A673 (cell line): ENCODE results near the gene DOK3. TPM values are rescaled to one million over a fixed set of nuclear protein-coding genes. Genes with fewer than 3 reads are reported as not detected.

ENCODE experiments used
- BruUV-seq: library from RNA; stranded (reverse); fragments of 400-500 nt; replicated peaks from 2 replicates; lab custom pipeline; 2021; lab: Mats Ljungman, UMichigan
- CTCF ChIA-PET: fragments of 300-600 bp; sonication (Branson Sonifier 250); formaldehyde crosslinking; loops from one replicate; lab custom pipeline; 2022; ENCODE audit warnings: antibody characterized with exemption; lab: Charles Lee
- POLR2A ChIA-PET: fragments of 300-600 bp; sonication (Branson Sonifier 250); formaldehyde crosslinking; loops from one replicate; lab custom pipeline; 2022; ENCODE audit warnings: antibody characterized with exemption; ENCODE audit not compliant: low non-redundant PET; lab: Charles Lee
- DNase-seq: peaks from one replicate; pipeline ENCODE4 v3.0.0-alpha.2; 2015; ENCODE audit warnings: low spot score
- H3K27ac ChIP-seq: fragments of 200-600 bp; sonication (generic); 2 replicates; pipeline ENCODE4 v1.5.1; 2016; ENCODE audit warnings: mixed run types, low read depth, mild to moderate bottlenecking, mixed read lengths, antibody characterized with exemption, low read length; ENCODE audit not compliant: poor library complexity, severe bottlenecking
- H3K27me3 ChIP-seq: fragments of 200-600 bp; sonication (generic); replicated peaks from 2 replicates; pipeline ENCODE4 v1.6.1; 2017; ENCODE audit warnings: mixed run types, low read depth, mild to moderate bottlenecking, mixed read lengths, antibody characterized with exemption, low read length; ENCODE audit not compliant: insufficient read depth, poor library complexity
- H3K36me3 ChIP-seq: fragments of 200-600 bp; sonication (generic); 2 replicates; pipeline ENCODE4 v1.6.1; 2016; ENCODE audit warnings: mixed run types, mild to moderate bottlenecking, mixed read lengths, antibody characterized with exemption, low read length; ENCODE audit not compliant: insufficient read depth, poor library complexity, severe bottlenecking
- H3K4me1 ChIP-seq: fragments of 200-600 bp; sonication (generic); 2 replicates; pipeline ENCODE4 v1.6.1; 2017; ENCODE audit warnings: mixed run types, mild to moderate bottlenecking, mixed read lengths, antibody characterized with exemption, low read length; ENCODE audit not compliant: insufficient read depth, poor library complexity, severe bottlenecking
- H3K4me3 ChIP-seq: fragments of 200-600 bp; sonication (generic); 2 replicates; pipeline ENCODE4 v1.5.1; 2016; ENCODE audit warnings: low read depth, mixed run types, mild to moderate bottlenecking, mixed read lengths, low read length; ENCODE audit not compliant: poor library complexity, severe bottlenecking
- H3K9me3 ChIP-seq: fragments of 200-600 bp; sonication (generic); 2 replicates; pipeline ENCODE4 v1.6.1; 2016; ENCODE audit warnings: mixed run types, low read depth, mild to moderate bottlenecking, mixed read lengths, antibody characterized with exemption, low read length; ENCODE audit not compliant: poor library complexity, severe bottlenecking
- EZH2 ChIP-seq: fragments of 200-600 bp; sonication (generic); IDR thresholded peaks from 2 replicates; pipeline ENCODE4 v1.6.1; 2017; ENCODE audit warnings: borderline replicate concordance, low read depth, mild to moderate bottlenecking, mixed read lengths, antibody characterized with exemption, low read length; ENCODE audit not compliant: poor library complexity, severe bottlenecking
- intact Hi-C: fragments of 100-400 bp; cut with micrococcal nuclease; formaldehyde crosslinking; loops from one replicate; pipeline ENCODE4 v1.10.0; 2022; ENCODE audit not compliant: unreplicated experiment
- total RNA-seq: library from RNA; stranded (reverse); gene quantifications from 2 replicates; pipeline ENCODE4 v1.2.3, GENCODE V29; 2021
- TF ChIP-seq, protein P1 (sequence below): fragments of 300-800, 200-600 bp; sonication (generic); conservative IDR thresholded peaks from 2 replicates; pipeline ENCODE4 v1.5.1; 2017; ENCODE audit warnings: low read depth, mild to moderate bottlenecking, antibody characterized with exemption, low read length, moderate library complexity, mixed read lengths

The DOK3 gene
- total RNA-seq, 1 experiment from 2014 or later: 15.0 TPM

DNA sequence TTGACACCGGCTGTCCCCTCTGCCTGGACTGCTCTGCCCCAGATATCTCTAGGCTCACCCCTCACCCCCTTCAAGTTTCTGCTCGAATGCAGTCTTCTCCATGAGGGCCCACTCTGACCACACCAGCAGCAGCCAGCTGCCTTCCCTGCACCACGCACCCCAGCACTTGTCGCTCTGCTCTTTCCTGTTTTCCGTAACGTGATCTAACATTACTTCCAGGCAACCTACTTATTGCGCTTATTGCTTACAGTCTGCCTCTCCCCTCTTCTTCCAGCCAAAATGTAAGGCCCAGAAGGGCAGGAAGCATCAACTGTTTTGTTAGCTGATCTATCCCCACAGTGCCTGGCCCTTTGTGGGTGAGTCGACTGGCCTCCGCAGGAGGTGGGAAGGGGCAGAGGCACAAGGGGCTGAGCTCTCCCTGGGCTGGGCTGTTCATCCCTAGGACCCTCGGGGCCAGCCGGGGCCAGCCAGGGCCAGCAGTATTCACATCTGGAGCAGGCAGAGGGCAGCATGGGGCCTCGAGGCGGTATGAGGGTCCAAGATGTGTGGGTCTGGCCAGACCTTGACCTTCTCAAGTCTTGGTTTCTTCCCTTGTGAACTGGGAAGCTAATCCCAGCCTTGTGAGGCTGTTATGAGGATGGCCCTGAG, 24.6 kb downstream of the DOK3 start:
- CTCF ChIA-PET: no interaction called here
- no peak for DNase-seq
- peaks cover 20% of the 10 kb centered on the region for H3K36me3 ChIP-seq
- no peaks in the 10 kb centered on the region for H3K9me3 ChIP-seq
- intact Hi-C loops: no loop called here
- no peak overlapping the region for H3K4me3 ChIP-seq
- H3K27ac ChIP-seq: no peak overlapping the region
- POLR2A ChIA-PET: no interaction called here
- BruUV-seq: no TSS peak
- H3K4me1 ChIP-seq: peaks cover 5% of the 10 kb centered on the region
- TF ChIP-seq, protein P1, sequence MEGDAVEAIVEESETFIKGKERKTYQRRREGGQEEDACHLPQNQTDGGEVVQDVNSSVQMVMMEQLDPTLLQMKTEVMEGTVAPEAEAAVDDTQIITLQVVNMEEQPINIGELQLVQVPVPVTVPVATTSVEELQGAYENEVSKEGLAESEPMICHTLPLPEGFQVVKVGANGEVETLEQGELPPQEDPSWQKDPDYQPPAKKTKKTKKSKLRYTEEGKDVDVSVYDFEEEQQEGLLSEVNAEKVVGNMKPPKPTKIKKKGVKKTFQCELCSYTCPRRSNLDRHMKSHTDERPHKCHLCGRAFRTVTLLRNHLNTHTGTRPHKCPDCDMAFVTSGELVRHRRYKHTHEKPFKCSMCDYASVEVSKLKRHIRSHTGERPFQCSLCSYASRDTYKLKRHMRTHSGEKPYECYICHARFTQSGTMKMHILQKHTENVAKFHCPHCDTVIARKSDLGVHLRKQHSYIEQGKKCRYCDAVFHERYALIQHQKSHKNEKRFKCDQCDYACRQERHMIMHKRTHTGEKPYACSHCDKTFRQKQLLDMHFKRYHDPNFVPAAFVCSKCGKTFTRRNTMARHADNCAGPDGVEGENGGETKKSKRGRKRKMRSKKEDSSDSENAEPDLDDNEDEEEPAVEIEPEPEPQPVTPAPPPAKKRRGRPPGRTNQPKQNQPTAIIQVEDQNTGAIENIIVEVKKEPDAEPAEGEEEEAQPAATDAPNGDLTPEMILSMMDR: no peak
- no peak for TF ChIP-seq EZH2
- no peaks in the 10 kb centered on the region for H3K27me3 ChIP-seq

DNA sequence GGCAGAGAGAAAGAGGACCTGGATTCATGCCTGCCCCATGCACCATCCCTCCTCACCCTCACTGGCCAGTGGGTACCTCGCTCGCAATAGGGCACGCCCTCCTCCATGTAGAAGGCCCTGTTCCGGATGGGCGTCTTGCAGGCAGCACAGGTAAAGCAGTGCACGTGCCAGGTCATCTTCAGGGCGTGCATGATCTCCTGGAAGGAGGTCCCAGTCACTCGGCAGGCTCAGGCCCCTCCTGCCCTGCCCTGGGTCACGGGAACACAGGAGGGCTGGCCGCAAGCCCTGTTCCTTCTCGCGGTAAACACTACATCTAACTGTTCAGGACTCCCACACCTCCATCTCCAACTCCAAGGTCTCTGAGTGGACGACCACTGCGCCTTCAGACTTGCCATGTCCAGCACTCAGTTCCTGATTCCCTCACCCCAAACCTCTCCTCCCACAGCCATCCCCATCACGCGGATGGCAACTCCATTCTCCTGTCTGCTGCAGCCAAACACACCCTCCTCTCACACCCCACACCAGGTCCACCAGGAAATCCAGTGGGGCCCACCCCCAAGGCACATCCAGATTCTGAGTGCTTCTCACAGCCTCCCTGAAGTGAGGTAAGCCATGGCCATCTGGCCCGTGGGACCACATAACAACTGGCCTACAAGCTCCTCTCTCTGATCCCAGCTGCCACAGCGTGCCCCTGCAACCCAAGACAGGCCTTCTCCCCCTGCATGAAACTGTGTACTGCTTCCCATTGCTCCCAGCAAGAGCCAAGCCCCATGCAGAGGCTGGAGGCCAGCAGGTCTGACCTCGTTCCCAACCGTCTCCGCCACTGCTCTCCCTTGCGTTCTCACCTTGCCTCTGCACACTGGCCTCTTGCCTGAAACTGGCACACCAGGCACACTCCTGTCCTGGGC, 25.4 kb downstream of the DOK3 start:
- no TSS peak for BruUV-seq
- no peak overlapping the region for H3K27ac ChIP-seq
- no peaks in the 10 kb centered on the region for H3K9me3 ChIP-seq
- H3K4me1 ChIP-seq: no peaks in the 10 kb centered on the region
- ChIA-PET CTCF (no interaction called here), POLR2A (no interaction called here)
- no peaks in the 10 kb centered on the region for H3K27me3 ChIP-seq
- TF ChIP-seq, protein P1: no peak
- TF ChIP-seq EZH2: no peak
- intact Hi-C loops: no loop called here
- no peak overlapping the region for H3K4me3 ChIP-seq
- DNase-seq: no peak
- peaks cover 20% of the 10 kb centered on the region for H3K36me3 ChIP-seq

DNA sequence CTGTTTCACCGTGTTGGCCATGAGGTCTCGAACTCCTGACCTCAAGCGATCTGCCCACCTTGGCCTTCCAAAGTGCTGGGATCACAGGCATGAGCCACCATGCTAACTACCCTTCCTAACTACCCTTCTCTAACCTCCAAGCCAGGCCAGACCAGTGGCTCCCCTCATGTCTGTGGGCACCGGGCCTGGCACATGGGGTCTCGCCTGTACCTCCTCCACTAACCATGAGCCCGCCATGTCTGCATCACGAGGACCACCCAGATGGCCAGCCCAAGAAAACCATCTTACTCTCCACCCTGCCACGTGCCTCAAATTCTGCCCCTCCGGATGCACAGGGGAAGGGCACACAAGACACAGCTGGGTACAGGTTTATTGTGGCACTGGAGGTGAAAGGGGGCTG, 26.6 kb downstream of the DOK3 start:
- no peak for TF ChIP-seq EZH2
- TF ChIP-seq, protein P1: no peak
- H3K4me3 ChIP-seq: no peak overlapping the region
- intact Hi-C loops: no loop called here
- BruUV-seq: no TSS peak
- H3K4me1 ChIP-seq: no peaks in the 10 kb centered on the region
- H3K36me3 ChIP-seq: peaks cover 14% of the 10 kb centered on the region
- no peaks in the 10 kb centered on the region for H3K27me3 ChIP-seq
- ChIA-PET CTCF (interaction anchor here (0.6 kb wide), 1 partner anchor 176 kb away, joined by 5 read pairs; no protein-coding TSS in a partner anchor), POLR2A (no interaction called here)
- H3K9me3 ChIP-seq: no peaks in the 10 kb centered on the region
- no peak for DNase-seq
- no peak overlapping the region for H3K27ac ChIP-seq
